ENCODE results near the gene FOXE1.

DNA sequence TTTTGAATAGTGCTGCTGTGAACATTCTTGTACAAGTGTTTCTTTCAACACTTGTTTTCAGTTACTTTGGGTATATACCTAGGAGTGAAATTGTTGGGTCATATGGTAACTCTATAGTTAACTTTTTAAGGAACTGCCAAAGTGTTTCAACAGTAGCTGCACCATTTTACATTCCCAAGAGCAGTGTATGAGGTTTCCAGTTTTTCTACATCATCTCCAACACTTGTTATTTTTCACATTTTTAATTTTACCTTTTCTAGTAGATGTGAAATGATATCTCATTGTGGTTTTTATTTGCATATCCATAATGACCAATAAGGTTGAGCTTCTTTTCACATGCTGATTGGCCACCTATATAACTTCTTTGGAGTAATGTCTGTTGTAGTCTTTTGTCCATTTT is 40.0 kb upstream of the FOXE1 start:
- no peak for TF ChIP-seq EZH2 (IDR thresholded peaks at IDR 0.05)
- TF ChIP-seq POLR2AphosphoS5 (IDR thresholded peaks at IDR 0.05; ENCODE audit: borderline replicate concordance, low read depth, low read length), result no peak
